Fibroblast of villous mesenchyme (primary cell): ENCODE data around the gene OSBP2. TPM values are rescaled to one million over a fixed set of nuclear protein-coding genes. Genes with fewer than 3 reads are reported as not detected.
A peak's percentile ranks its signal among the peaks of the same experiment; 100 is the strongest.

ENCODE experiments used
- DNase-seq: peaks from one replicate; pipeline ENCODE4 v3.0.0-alpha.2; 2010; ENCODE audit warnings: low read depth
- H3K4me3 ChIP-seq: 2 replicates; pipeline ENCODE4 v1.5.1; 2011; ENCODE audit warnings: low read depth, mild to moderate bottlenecking, low read length
- total RNA-seq: library from RNA; depleted of rRNA; stranded (reverse); fragments of >200 nt; gene quantifications from 2 replicates; pipeline ENCODE4 v1.2.3, GENCODE V29; 2012
- TF ChIP-seq, protein P1 (sequence below): IDR thresholded peaks from 2 replicates; pipeline ENCODE4 v1.5.1; 2012; ENCODE audit warnings: low read depth, mild to moderate bottlenecking, low read length; ENCODE audit not compliant: insufficient read depth

Gene OSBP2
- total RNA-seq, 1 donor = 0.43 TPM

DNA sequence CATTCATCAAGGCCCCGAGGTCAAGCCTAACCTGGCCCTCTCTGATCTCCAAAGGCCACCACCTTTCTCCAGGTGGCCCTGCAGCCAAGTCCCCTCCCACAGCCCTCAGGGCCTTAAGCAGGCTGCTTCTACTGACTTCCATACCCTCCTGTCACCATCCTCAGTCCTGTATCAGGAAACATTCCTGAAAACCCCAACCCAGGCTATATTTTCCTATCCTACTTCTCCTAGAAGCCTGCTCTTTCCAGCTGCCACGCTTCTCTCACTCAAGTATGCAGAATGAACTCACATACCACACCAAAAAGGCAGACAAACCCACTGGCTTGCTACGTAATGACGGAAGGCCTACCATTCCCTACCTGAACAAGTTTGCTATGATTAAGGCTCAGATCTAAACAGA is 250.3 kb downstream of the OSBP2 start:
- no peak for DNase-seq
- TF ChIP-seq, protein P1, sequence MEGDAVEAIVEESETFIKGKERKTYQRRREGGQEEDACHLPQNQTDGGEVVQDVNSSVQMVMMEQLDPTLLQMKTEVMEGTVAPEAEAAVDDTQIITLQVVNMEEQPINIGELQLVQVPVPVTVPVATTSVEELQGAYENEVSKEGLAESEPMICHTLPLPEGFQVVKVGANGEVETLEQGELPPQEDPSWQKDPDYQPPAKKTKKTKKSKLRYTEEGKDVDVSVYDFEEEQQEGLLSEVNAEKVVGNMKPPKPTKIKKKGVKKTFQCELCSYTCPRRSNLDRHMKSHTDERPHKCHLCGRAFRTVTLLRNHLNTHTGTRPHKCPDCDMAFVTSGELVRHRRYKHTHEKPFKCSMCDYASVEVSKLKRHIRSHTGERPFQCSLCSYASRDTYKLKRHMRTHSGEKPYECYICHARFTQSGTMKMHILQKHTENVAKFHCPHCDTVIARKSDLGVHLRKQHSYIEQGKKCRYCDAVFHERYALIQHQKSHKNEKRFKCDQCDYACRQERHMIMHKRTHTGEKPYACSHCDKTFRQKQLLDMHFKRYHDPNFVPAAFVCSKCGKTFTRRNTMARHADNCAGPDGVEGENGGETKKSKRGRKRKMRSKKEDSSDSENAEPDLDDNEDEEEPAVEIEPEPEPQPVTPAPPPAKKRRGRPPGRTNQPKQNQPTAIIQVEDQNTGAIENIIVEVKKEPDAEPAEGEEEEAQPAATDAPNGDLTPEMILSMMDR = no peak
- H3K4me3 ChIP-seq = no peak overlapping the region

DNA sequence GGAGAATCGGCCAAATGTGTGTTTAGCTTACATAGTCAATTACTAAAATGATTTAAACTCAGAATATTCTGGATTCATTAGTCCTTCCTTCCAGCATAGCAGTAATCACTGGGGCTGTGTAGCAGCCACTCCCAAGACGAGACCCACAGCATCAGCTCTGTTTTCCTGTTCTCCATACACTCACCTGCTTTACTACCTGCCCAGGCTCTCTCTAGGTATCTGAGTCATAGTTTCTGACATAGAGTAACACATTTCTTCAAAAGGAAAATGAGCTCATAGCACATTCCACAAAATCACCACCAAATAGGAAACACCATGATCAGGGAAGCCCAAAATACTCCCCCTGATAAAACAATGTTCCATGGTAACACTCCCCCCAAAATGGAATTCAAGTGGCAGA is 251.0 kb downstream of the OSBP2 start:
- TF ChIP-seq, protein P1 = no peak
- H3K4me3 ChIP-seq = no peak overlapping the region
- DNase-seq = no peak

DNA sequence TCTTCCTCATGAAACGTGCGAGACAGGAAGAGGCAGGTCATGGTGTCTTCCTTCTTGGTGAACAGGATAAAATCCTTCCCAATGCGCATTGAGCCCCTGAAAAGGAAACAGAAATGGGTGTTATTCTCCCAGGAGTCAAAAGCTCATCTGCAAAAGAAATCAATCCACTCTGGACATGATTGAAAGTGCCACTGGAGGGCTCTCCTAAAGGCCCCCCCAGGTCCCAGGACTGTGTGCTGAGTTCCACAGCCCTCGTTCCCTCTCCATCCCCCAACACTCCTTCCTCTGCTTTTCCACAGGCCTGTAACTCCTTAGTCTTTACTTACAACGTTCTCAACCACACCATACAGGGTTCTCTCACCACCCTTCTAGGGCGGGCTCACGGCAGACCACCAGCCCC is 251.7 kb downstream of the OSBP2 start:
- DNase-seq = no peak
- TF ChIP-seq, protein P1 = no peak

DNA sequence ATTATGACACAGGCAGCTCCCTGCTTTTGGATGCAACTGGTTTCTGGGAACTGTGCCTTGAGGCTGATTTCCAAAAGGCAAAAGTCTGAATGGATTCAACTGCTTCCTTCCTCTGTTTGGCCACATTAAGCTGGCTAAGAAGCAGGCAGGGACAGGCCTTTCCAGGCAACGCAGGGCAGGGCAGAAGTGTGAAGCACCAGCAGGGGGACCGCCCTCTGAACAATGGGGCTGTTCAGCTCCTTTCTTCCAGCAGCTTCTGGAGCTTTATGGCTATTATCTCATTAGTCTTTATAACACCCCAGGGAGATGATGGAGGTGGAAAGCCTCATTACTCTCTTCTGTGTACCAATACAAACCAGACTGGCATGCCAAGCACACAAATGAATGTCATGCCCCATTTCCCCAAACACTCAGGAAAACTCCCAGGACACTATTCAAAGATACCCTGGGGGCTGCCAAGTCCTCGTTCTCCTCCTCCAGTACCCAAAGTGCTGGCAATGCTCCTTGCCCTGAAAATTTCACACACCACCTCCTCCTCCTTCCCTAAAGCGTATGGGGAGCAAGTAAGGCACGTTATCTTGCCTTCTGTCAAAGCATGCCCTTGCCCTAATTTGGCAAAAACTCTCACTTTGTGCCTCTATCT is 252.6 kb downstream of the OSBP2 start:
- TF ChIP-seq, protein P1 = no peak
- H3K4me3 ChIP-seq = no peak overlapping the region
- no peak for DNase-seq

More for the DNA sequence above, 251.7 kb downstream of the OSBP2 start:
- no peak overlapping the region for H3K4me3 ChIP-seq

DNA sequence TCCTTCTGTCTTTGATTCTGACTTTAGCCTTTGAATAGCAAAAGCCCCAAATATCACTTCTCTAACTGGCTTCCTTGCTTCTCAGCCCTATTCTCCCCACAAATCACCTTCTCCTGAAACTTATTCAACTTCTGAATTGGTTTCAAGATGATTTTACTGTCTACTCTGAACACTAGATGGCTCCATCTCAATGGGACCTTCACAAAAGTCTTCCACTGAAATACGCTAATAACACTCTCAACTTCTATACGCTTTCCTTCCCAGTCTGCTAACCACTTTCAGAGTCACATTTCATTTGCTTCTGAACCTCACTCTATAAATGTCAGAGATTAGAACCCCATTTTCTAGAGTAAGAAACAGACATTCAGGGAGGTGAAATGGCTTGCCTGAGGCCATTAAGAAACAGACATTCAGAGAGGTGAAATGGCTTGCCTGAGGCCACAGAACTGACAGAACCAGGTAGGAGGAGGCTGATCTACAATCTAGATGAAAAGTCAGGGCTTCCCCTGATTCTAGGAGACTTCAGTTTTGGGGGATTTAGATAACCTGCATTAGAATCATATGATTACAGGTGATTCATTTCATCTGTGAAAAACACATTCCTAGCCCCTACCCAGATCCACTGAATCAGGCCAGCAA is 253.3 kb downstream of the OSBP2 start:
- peak; percentile 76 for DNase-seq
- TF ChIP-seq, protein P1 = peak; percentile 65
- H3K4me3 ChIP-seq = no peak overlapping the region

DNA sequence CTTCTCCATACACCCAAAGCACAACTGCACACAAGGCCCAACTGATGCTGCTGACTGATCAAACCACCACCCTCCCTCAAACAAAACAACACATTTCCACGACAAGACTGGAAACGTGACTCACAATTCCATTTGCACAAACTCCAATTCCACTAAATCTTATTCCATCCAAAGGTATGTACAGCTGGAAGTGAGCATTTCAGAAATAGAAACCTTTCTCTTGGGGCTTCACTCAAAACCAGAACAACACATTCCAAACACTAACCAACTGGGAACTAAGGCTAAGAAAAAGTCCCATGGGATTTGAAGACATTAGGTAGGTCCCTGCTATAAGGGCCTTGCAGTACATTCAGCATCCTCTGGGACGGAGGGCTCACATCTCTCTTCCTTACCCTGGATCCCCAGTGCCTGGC is 254.3 kb downstream of the OSBP2 start:
- H3K4me3 ChIP-seq = no peak overlapping the region
- TF ChIP-seq, protein P1 = no peak
- peak; percentile 8 for DNase-seq
